Neutrophil (primary cell): ENCODE results near the gene CDC42.

Experiments
- H3K27ac ChIP-seq: fragments of 200-600 bp; sonication (generic); 2 replicates; pipeline ENCODE4 v1.5.1; 2016; ENCODE audit warnings: mild to moderate bottlenecking, moderate library complexity
- H3K27me3 ChIP-seq: fragments of 200-600 bp; sonication (generic); 2 replicates; pipeline ENCODE4 v1.6.0; 2016; ENCODE audit warnings: mild to moderate bottlenecking
- H3K36me3 ChIP-seq: fragments of 200-600 bp; sonication (generic); 2 replicates; pipeline ENCODE4 v1.5.1; 2017
- H3K4me1 ChIP-seq, 2 experiments: fragments of 200-600 bp in 1 of 2; sonication (generic) in 1 of 2; 1 replicate in 1 of 2; 2 replicates in 1 of 2; pipeline versions ENCODE4 v1.5.1 to v1.6.1; 2013 to 2016; ENCODE audit warnings: low read depth in 1 of 2, low read length in 1 of 2, mild to moderate bottlenecking in 1 of 2, moderate library complexity in 1 of 2; ENCODE audit not compliant: control insufficient read depth in 1 of 2, insufficient read depth in 1 of 2
- H3K4me3 ChIP-seq, 2 experiments: fragments of 200-600 bp in 1 of 2; sonication (generic) in 1 of 2; 1 replicate in 1 of 2; 2 replicates in 1 of 2; pipeline ENCODE4 v1.5.1; 2013 to 2016; ENCODE audit warnings: low read depth in 1 of 2, low read length in 1 of 2, mild to moderate bottlenecking in 1 of 2, moderate library complexity in 1 of 2
- H3K9me3 ChIP-seq: fragments of 200-600 bp; sonication (generic); 2 replicates; pipeline ENCODE4 v1.5.1; 2016
- TF ChIP-seq, protein P1 (sequence below): fragments of 200-600 bp; sonication (generic); IDR thresholded peaks from 2 replicates; pipeline ENCODE4 v1.5.1; 2016; ENCODE audit warnings: antibody characterized with exemption

The CDC42 gene

GRCh38 chr1:22104865-22105437, 52.4 kb downstream of the CDC42 start:
- H3K36me3 ChIP-seq, result peaks cover 66% of the 10 kb centered on the region
- no peaks in the 10 kb centered on the region for H3K9me3 ChIP-seq
- no peak overlapping the region for H3K4me3 ChIP-seq
- TF ChIP-seq, protein P1, sequence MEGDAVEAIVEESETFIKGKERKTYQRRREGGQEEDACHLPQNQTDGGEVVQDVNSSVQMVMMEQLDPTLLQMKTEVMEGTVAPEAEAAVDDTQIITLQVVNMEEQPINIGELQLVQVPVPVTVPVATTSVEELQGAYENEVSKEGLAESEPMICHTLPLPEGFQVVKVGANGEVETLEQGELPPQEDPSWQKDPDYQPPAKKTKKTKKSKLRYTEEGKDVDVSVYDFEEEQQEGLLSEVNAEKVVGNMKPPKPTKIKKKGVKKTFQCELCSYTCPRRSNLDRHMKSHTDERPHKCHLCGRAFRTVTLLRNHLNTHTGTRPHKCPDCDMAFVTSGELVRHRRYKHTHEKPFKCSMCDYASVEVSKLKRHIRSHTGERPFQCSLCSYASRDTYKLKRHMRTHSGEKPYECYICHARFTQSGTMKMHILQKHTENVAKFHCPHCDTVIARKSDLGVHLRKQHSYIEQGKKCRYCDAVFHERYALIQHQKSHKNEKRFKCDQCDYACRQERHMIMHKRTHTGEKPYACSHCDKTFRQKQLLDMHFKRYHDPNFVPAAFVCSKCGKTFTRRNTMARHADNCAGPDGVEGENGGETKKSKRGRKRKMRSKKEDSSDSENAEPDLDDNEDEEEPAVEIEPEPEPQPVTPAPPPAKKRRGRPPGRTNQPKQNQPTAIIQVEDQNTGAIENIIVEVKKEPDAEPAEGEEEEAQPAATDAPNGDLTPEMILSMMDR, result no peak
- no peaks in the 10 kb centered on the region for H3K27me3 ChIP-seq
- no peaks in the 10 kb centered on the region for H3K4me1 ChIP-seq
- peak overlapping the region; percentile 3 for H3K27ac ChIP-seq

GRCh38 chr1:22105611-22106207, 53.2 kb downstream of the CDC42 start:
- Histone ChIP-seq H3K9me3 (no peaks in the 10 kb centered on the region), H3K27me3 (no peaks in the 10 kb centered on the region), H3K36me3 (peaks cover 58% of the 10 kb centered on the region), H3K4me3 (no peak overlapping the region), H3K4me1 (no peaks in the 10 kb centered on the region), H3K27ac (peak overlapping the region; percentile 1)
- TF ChIP-seq, protein P1, result peak; percentile 71

DNA sequence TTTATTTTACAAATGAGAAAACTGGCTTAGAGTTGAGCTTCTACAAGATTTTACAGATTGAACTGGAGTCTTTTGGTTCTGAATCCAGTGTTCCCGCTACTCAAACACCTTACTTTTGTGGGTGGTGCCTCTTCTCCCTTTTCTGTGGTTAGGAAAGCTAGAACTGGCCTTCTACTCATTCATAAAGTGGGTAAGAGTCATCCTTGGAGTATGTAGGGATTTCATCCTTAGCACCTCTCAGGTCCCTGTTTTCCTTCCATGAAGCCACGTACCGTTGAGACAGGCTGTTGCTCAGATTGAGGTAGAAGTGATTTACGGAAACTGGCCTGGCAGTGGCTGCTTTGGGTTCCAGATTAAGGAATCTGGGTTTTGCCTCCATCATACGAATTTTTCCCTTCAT, 54.6 kb downstream of the CDC42 start:
- Histone ChIP-seq H3K4me1 (no peaks in the 10 kb centered on the region), H3K9me3 (no peaks in the 10 kb centered on the region), H3K4me3 (no peak overlapping the region), H3K27me3 (no peaks in the 10 kb centered on the region), H3K27ac (peak overlapping the region; percentile 26), H3K36me3 (peaks cover 62% of the 10 kb centered on the region)
- TF ChIP-seq, protein P1, result no peak

GRCh38 chr1:22108339-22109105, 56.0 kb downstream of the CDC42 start:
- H3K36me3 ChIP-seq, result peaks cover 65% of the 10 kb centered on the region
- no peaks in the 10 kb centered on the region for H3K27me3 ChIP-seq
- H3K9me3 ChIP-seq, result no peaks in the 10 kb centered on the region
- TF ChIP-seq, protein P1, result no peak
- no peak overlapping the region for H3K27ac ChIP-seq
- no peak overlapping the region for H3K4me3 ChIP-seq
- no peaks in the 10 kb centered on the region for H3K4me1 ChIP-seq

DNA sequence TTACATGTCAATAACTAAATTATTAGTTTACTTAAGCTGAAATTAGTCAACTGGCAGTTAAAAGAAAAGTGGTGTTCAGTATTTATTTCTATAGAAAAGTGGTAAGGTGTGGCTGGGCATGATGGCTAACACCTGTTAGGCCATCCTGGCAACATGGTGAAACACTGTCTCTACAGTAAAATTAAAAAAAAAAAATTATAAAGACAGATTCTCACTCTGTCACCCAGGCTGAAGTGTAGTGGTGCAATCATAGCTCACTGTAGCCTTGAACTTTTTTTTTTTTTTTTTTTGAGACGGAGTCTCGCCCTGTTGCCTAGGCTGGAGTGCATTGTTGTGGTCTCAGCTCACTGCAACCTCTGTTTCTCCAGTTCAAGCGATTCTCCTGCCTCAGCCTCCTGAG, 57.5 kb downstream of the CDC42 start:
- H3K36me3 ChIP-seq, result peaks cover 70% of the 10 kb centered on the region

More for the DNA sequence above, 57.5 kb downstream of the CDC42 start:
- Histone ChIP-seq H3K27me3 (no peaks in the 10 kb centered on the region), H3K9me3 (no peaks in the 10 kb centered on the region), H3K4me1 (no peaks in the 10 kb centered on the region), H3K4me3 (no peak overlapping the region), H3K27ac (no peak overlapping the region)
- TF ChIP-seq, protein P1, result no peak
